GM12878 (cell line): ENCODE data around the gene MYO19.

Source experiments
- DPF2 ChIP-seq: fragments of 450-650 bp; IDR thresholded peaks from 2 replicates; pipeline ENCODE4 v1.6.1; 2017; ENCODE audit warnings: mild to moderate bottlenecking
- EP300 ChIP-seq, 2 experiments: fragments of 150-350 bp in 1 of 2; IDR thresholded peaks; 2 replicates each; pipeline ENCODE4 v1.6.1; 2011 to 2012; ENCODE audit warnings: low read depth in 2 of 2, low read length in 2 of 2, borderline replicate concordance in 1 of 2, improper control_type of control experiment in 1 of 2, inconsistent platforms in 1 of 2; ENCODE audit not compliant: control insufficient read depth in 1 of 2
- EZH2 ChIP-seq: IDR thresholded peaks from 2 replicates; pipeline ENCODE4 v1.6.1; 2012; ENCODE audit warnings: low read depth, mild to moderate bottlenecking, control low read depth, inconsistent platforms, low read length, borderline replicate concordance; ENCODE audit not compliant: control insufficient read depth
- FOXM1 ChIP-seq: IDR thresholded peaks from 2 replicates; pipeline ENCODE4 v1.6.1; 2012; ENCODE audit warnings: low read depth, mild to moderate bottlenecking, inconsistent platforms, low read length, moderate library complexity
- MYC ChIP-seq: IDR thresholded peaks from 2 replicates; pipeline ENCODE4 v1.6.1; 2011; ENCODE audit warnings: mild to moderate bottlenecking, low read length, moderate library complexity, inconsistent platforms; ENCODE audit not compliant: insufficient read depth, insufficient replicate concordance, insufficient read length, severe bottlenecking
- POLR2A ChIP-seq: IDR thresholded peaks from 2 replicates; pipeline ENCODE4 v1.6.1; 2011; ENCODE audit warnings: low read depth, mild to moderate bottlenecking, low read length
- POLR2AphosphoS5 ChIP-seq: IDR thresholded peaks from 2 replicates; pipeline ENCODE4 v1.6.1; 2011; ENCODE audit warnings: mild to moderate bottlenecking, low read length, inconsistent platforms
- ZNF274 ChIP-seq: IDR thresholded peaks from one replicate; pipeline ENCODE4 v1.8.0; 2011; ENCODE audit not compliant: insufficient read length, insufficient read depth
- TF ChIP-seq, protein P1 (sequence below), 3 experiments: IDR thresholded peaks in 2 of 3; conservative IDR thresholded peaks in 1 of 3; 2 replicates each; pipeline ENCODE4 v1.5.1; 2011; ENCODE audit warnings: low read depth in 3 of 3, low read length in 3 of 3, mild to moderate bottlenecking in 3 of 3, control low read depth in 2 of 3, moderate library complexity in 2 of 3, inconsistent platforms in 1 of 3, mixed read lengths in 1 of 3; ENCODE audit not compliant: control insufficient read depth in 2 of 3, insufficient read depth in 1 of 3; ENCODE audit errors: extremely low read depth in 1 of 3
- TF ChIP-seq, protein P2 (sequence below): fragments of 150-350 bp; IDR thresholded peaks from 2 replicates; pipeline ENCODE4 v1.6.1; 2014; ENCODE audit warnings: mild to moderate bottlenecking, low read depth, low read length

DNA sequence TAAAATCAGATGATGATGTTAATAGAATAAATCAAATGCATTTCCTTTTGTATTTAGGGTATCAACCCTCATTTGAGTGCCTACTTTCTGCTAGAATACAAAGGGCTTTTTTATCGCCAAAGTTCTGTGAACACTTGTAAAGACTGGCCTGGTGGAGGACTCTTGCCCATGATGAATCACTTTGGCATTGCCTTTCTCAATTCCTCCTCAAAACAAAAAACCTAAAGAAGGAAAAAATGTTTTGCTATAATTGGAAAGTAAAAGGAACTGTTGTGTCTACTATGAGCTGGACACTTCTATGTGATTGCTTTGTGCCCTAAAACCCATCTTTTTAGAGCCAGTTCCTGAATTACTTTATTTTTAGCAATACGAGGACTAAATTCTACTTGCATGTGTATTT, 44.0 kb upstream of the MYO19 start:
- no peak for TF ChIP-seq POLR2AphosphoS5
- TF ChIP-seq MYC, result no peak
- no peak for TF ChIP-seq DPF2
- no peak for TF ChIP-seq FOXM1
- no peak for TF ChIP-seq EP300 (IDR thresholded peaks at IDR 0.05; ENCODE audit: borderline replicate concordance in 1 of 2, control insufficient read depth in 1 of 2, low read depth in 2 of 2, low read length in 2 of 2)
- TF ChIP-seq EZH2, result no peak
- TF ChIP-seq ZNF274, result no peak
- TF ChIP-seq POLR2A, result no peak
- TF ChIP-seq, protein P1, sequence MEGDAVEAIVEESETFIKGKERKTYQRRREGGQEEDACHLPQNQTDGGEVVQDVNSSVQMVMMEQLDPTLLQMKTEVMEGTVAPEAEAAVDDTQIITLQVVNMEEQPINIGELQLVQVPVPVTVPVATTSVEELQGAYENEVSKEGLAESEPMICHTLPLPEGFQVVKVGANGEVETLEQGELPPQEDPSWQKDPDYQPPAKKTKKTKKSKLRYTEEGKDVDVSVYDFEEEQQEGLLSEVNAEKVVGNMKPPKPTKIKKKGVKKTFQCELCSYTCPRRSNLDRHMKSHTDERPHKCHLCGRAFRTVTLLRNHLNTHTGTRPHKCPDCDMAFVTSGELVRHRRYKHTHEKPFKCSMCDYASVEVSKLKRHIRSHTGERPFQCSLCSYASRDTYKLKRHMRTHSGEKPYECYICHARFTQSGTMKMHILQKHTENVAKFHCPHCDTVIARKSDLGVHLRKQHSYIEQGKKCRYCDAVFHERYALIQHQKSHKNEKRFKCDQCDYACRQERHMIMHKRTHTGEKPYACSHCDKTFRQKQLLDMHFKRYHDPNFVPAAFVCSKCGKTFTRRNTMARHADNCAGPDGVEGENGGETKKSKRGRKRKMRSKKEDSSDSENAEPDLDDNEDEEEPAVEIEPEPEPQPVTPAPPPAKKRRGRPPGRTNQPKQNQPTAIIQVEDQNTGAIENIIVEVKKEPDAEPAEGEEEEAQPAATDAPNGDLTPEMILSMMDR (IDR thresholded peaks at IDR 0.05 in 2 of 3, conservative IDR thresholded peaks at IDR 0.05 in 1 of 3; ENCODE audit: control insufficient read depth in 2 of 3, extremely low read depth in 1 of 3, insufficient read depth in 1 of 3, low read depth in 3 of 3, low read length in 3 of 3), result no peak
- TF ChIP-seq, protein P2, sequence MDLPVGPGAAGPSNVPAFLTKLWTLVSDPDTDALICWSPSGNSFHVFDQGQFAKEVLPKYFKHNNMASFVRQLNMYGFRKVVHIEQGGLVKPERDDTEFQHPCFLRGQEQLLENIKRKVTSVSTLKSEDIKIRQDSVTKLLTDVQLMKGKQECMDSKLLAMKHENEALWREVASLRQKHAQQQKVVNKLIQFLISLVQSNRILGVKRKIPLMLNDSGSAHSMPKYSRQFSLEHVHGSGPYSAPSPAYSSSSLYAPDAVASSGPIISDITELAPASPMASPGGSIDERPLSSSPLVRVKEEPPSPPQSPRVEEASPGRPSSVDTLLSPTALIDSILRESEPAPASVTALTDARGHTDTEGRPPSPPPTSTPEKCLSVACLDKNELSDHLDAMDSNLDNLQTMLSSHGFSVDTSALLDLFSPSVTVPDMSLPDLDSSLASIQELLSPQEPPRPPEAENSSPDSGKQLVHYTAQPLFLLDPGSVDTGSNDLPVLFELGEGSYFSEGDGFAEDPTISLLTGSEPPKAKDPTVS, result no peak
